ENCODE data around the gene SORBS1. TPM values are rescaled to one million over a fixed set of nuclear protein-coding genes. Genes with fewer than 3 reads are reported as not detected.

Gene SORBS1
- total and polyA plus RNA-seq, 9 of the 15 experiments (the other 6 are each of a cell fraction or from before 2014, with no cell fraction given): 2.0 to 13.3 (median 6.5) TPM

DNA sequence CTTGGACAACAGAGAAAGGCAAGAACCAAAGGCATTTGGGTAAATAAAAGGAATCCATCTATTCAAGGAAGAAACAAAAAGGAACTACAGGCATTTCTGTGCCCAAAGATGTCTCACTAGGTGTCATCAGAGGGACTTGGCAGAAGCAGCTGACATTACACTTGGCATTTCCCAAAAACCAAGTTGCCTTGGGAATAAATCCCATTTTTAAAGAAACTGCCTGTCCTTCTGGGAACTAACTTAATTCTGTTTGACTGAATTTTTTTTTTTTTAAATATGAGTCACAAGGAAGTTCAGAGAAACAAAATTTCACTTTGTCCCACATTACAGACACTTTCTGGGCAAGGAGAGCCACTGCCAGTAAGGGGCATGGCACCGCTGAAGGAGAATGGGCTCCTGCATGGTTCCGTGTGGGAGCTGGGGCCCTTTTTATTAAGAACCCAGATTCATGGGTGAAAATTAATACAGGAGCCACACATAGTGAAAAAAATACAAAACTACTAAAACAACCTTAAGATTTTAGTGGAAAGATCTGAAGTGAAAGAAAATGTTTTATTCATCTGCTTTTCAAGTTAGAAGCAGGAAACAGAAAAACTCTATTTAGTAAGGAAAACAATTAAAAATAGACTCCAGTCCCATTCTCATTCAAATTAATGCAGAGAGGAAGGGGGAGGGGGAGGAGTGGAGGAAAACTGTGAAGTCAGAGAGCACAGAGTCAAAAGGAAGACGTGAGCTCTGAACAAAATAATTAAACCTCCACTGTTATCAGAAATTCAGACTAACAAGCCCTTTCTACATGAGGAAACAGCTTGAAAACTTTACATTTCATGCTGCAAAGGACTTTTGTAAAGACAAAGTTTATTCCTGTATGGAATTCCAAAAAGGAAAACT lies 151.9 kb downstream of the SORBS1 start:
- Histone ChIP-seq H3K4me2 (ENCODE audit: insufficient read depth, low read length) (no peak overlapping the region), H3K9me1 (ENCODE audit: control insufficient read depth, insufficient read depth, low read length) (no peaks in the 10 kb centered on the region), H3K9ac (ENCODE audit: insufficient read depth in 1 of 2, low read depth in 2 of 2, low read length in 2 of 2) (no peak overlapping the region), H3K27ac (ENCODE audit: extremely low read depth, low read depth, low read length) (no peak overlapping the region), H3K79me2 (ENCODE audit: control insufficient read depth, insufficient read depth, low read length) (no peaks in the 10 kb centered on the region), H3K9me3 (replicated peaks; ENCODE audit: control insufficient read depth, insufficient read depth, low read depth, low read length) (no peaks in the 10 kb centered on the region), H3K4me1 (replicated peaks in 1 of 2; ENCODE audit: control insufficient read depth in 2 of 2, insufficient read depth in 2 of 2, low read length in 2 of 2) (peaks cover 1 to 7% of the 10 kb centered on the region in 2 experiments; a peak in 4 of 5 replicates), H3K4me3 (no peak overlapping the region), H2AFZ (ENCODE audit: low read depth, low read length) (no peak overlapping the region), H4K20me1 (replicated peaks; ENCODE audit: control insufficient read depth, insufficient read depth, low read length) (no peaks in the 10 kb centered on the region), H3K27me3 (ENCODE audit: control insufficient read depth in 2 of 2, insufficient read depth in 2 of 2, low read length in 2 of 2) (no peaks in the 10 kb centered on the region), H3K36me3 (ENCODE audit: control insufficient read depth, insufficient read depth, low read length) (no peaks in the 10 kb centered on the region)
- FAIRE-seq (no peak), ATAC-seq (no peak), DNase-seq (ENCODE audit: extremely low read depth in 1 of 4, low spot score in 3 of 4) (no peak)
- WGBS (ENCODE audit: insufficient coverage, low coverage, missing lambda C conversion rate): 33% methylated on average over 3 of the region's 3 CpGs
- ChIA-PET POLR2A (interaction anchor here (0.9 kb wide), 1 partner anchor 212 kb away, joined by 3 read pairs; no protein-coding TSS in a partner anchor), CTCF (ENCODE audit: low intra/inter-chr PET ratio) (no interaction called here)
- no TSS peak for BruUV-seq (replicated peaks)
- in situ Hi-C loops (cut with MboI): no loop called here
- intact Hi-C loops (cut with micrococcal nuclease): no loop called here
- TF ChIP-seq CSDE1 (IDR thresholded peaks at IDR 0.05): no peak
- TF ChIP-seq TCFL5 (CRISPR knock-in tag; conservative IDR thresholded peaks at IDR 0.05): no peak
- TF ChIP-seq, protein P1, sequence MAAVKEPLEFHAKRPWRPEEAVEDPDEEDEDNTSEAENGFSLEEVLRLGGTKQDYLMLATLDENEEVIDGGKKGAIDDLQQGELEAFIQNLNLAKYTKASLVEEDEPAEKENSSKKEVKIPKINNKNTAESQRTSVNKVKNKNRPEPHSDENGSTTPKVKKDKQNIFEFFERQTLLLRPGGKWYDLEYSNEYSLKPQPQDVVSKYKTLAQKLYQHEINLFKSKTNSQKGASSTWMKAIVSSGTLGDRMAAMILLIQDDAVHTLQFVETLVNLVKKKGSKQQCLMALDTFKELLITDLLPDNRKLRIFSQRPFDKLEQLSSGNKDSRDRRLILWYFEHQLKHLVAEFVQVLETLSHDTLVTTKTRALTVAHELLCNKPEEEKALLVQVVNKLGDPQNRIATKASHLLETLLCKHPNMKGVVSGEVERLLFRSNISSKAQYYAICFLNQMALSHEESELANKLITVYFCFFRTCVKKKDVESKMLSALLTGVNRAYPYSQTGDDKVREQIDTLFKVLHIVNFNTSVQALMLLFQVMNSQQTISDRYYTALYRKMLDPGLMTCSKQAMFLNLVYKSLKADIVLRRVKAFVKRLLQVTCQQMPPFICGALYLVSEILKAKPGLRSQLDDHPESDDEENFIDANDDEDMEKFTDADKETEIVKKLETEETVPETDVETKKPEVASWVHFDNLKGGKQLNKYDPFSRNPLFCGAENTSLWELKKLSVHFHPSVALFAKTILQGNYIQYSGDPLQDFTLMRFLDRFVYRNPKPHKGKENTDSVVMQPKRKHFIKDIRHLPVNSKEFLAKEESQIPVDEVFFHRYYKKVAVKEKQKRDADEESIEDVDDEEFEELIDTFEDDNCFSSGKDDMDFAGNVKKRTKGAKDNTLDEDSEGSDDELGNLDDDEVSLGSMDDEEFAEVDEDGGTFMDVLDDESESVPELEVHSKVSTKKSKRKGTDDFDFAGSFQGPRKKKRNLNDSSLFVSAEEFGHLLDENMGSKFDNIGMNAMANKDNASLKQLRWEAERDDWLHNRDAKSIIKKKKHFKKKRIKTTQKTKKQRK (IDR thresholded peaks at IDR 0.05; ENCODE audit: borderline replicate concordance, low read depth, low read length): no peak
- TF ChIP-seq XRCC5 (IDR thresholded peaks at IDR 0.05; ENCODE audit: low read depth, low read length): no peak
- TF ChIP-seq ZNF165 (CRISPR knock-in tag; IDR thresholded peaks at IDR 0.05; ENCODE audit: borderline replicate concordance): no peak
- TF ChIP-seq, protein P2, sequence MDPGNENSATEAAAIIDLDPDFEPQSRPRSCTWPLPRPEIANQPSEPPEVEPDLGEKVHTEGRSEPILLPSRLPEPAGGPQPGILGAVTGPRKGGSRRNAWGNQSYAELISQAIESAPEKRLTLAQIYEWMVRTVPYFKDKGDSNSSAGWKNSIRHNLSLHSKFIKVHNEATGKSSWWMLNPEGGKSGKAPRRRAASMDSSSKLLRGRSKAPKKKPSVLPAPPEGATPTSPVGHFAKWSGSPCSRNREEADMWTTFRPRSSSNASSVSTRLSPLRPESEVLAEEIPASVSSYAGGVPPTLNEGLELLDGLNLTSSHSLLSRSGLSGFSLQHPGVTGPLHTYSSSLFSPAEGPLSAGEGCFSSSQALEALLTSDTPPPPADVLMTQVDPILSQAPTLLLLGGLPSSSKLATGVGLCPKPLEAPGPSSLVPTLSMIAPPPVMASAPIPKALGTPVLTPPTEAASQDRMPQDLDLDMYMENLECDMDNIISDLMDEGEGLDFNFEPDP (CRISPR knock-in tag; IDR thresholded peaks at IDR 0.05): no peak
- no peak for TF ChIP-seq ZBTB8A (IDR thresholded peaks at IDR 0.05; ENCODE audit: partially characterized antibody)
- TF ChIP-seq, protein P3, sequence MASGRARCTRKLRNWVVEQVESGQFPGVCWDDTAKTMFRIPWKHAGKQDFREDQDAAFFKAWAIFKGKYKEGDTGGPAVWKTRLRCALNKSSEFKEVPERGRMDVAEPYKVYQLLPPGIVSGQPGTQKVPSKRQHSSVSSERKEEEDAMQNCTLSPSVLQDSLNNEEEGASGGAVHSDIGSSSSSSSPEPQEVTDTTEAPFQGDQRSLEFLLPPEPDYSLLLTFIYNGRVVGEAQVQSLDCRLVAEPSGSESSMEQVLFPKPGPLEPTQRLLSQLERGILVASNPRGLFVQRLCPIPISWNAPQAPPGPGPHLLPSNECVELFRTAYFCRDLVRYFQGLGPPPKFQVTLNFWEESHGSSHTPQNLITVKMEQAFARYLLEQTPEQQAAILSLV (tag; IDR thresholded peaks at IDR 0.05): no peak
- no peak for TF ChIP-seq PTBP1 (IDR thresholded peaks at IDR 0.05; ENCODE audit: low read depth, low read length)
- TF ChIP-seq NFE2 (IDR thresholded peaks at IDR 0.05; ENCODE audit: low read depth): no peak
- no peak for TF ChIP-seq RBM17 (IDR thresholded peaks at IDR 0.05; ENCODE audit: borderline replicate concordance, low read depth, low read length)
- TF ChIP-seq ZNF23 (CRISPR knock-in tag; IDR thresholded peaks at IDR 0.05): no peak
